GM18520 (cell line): Measurements from ENCODE around the gene PGAP6.
A peak's percentile ranks its signal among the peaks of the same experiment; 100 is the strongest.
"Not testable (repeated sequence)": the region's sequence is repeated elsewhere in the genome, so short reads cannot be mapped to it uniquely, and the experiment has no call there.

Source experiments
- ATAC-seq: cut with Tn5 transposase; IDR thresholded peaks from one replicate; pipeline ENCODE4 v1.9.1; 2021; ENCODE audit not compliant: unreplicated experiment

PGAP6 gene

GRCh38 chr16:401468-402348, 19.9 kb upstream of the PGAP6 start, which contains the start of gene DECR2:
Gene DECR2, plus strand, starts transcription at chr16:401885. Its CDS starts 79 bp downstream, at chr16:401964.
- peak; percentile 49 for ATAC-seq

- no peak for ATAC-seq
These were observed 18.3 kb upstream of the PGAP6 start for GRCh38 chr16:400061-400591.

- no peak for ATAC-seq
These were observed 17.7 kb upstream of the PGAP6 start for GRCh38 chr16:399340-400019.

- ATAC-seq = no peak
These were observed 17.0 kb upstream of the PGAP6 start for GRCh38 chr16:398561-399339.

- ATAC-seq = no peak
These were observed 16.1 kb upstream of the PGAP6 start for GRCh38 chr16:397736-398332.

GRCh38 chr16:397135-397661, 15.4 kb upstream of the PGAP6 start, which contains the start of gene NME4:
Gene NME4, plus strand, starts transcription at chr16:397199. Its CDS starts 24 bp downstream, at chr16:397223.
- ATAC-seq = no peak

GRCh38 chr16:396605-397004, 14.8 kb upstream of the PGAP6 start:
- ATAC-seq = no peak

GRCh38 chr16:396199-396598, 14.4 kb upstream of the PGAP6 start:
- no peak for ATAC-seq

GRCh38 chr16:392450-393030, 10.8 kb upstream of the PGAP6 start:
- no peak for ATAC-seq

GRCh38 chr16:391885-392335, 10.1 kb upstream of the PGAP6 start:
- ATAC-seq = no peak

- no peak for ATAC-seq
These were observed 7.6 kb upstream of the PGAP6 start for GRCh38 chr16:389352-389751.

- not testable (repeated sequence) for ATAC-seq
These were observed 6.2 kb upstream of the PGAP6 start for GRCh38 chr16:387761-388666.

- no peak for ATAC-seq
These were observed 4.9 kb upstream of the PGAP6 start for GRCh38 chr16:386641-387156.

- ATAC-seq = no peak
These were observed 1.7 kb upstream of the PGAP6 start for GRCh38 chr16:383326-384051.

GRCh38 chr16:381012-381788, 578 bp downstream of the PGAP6 start:
- ATAC-seq = no peak

- no peak for ATAC-seq
These were observed 1.1 kb downstream of the PGAP6 start for GRCh38 chr16:380762-381011.

GRCh38 chr16:379961-380761, 1.6 kb downstream of the PGAP6 start:
- ATAC-seq = no peak
